H1 (cell line): ENCODE results near the gene AOAH. TPM values are rescaled to one million over a fixed set of nuclear protein-coding genes. Genes with fewer than 3 reads are reported as not detected.

Experiments
- CTCF ChIA-PET: fragments of 300-600 bp; sonication (Branson Sonifier 250); formaldehyde crosslinking; loops from one replicate; lab custom pipeline; 2021; ENCODE audit not compliant: partially characterized antibody; lab: Charles Lee
- POLR2A ChIA-PET: fragments of 300-600 bp; sonication (Branson Sonifier 250); formaldehyde crosslinking; loops from one replicate; lab custom pipeline; 2021; ENCODE audit warnings: inconsistent platforms; ENCODE audit not compliant: partially characterized antibody; lab: Charles Lee
- DNase-seq, 2 experiments: peaks; one replicate each; pipeline versions ENCODE4 v3.0.0 to v3.0.0-alpha.2; 2010 to 2022; ENCODE audit warnings: low spot score in 2 of 2, low read depth in 1 of 2, mixed read lengths in 1 of 2
- FAIRE-seq: peaks from 2 replicates; lab custom pipeline; 2011; peaks lifted over from hg19 to GRCh38; lab: Jason Lieb, UNC
- H2AFZ ChIP-seq: 2 replicates; pipeline ENCODE4 v1.8.1; 2012; ENCODE audit warnings: low read length, inconsistent platforms
- H2AK5ac ChIP-seq: 2 replicates; pipeline ENCODE4 v1.6.1; 2013; ENCODE audit warnings: low read depth, low read length
- H2BK120ac ChIP-seq: replicated peaks from 2 replicates; pipeline ENCODE3; 2013; ENCODE audit warnings: low read depth, low read length, inconsistent platforms
- H2BK12ac ChIP-seq: 2 replicates; pipeline ENCODE4 v1.6.1; 2013; ENCODE audit warnings: low read depth, low read length
- H2BK15ac ChIP-seq: 2 replicates; pipeline ENCODE4 v1.6.1; 2013; ENCODE audit warnings: low read length
- H2BK20ac ChIP-seq: 2 replicates; pipeline ENCODE4 v1.6.1; 2013; ENCODE audit warnings: low read length
- H2BK5ac ChIP-seq: 2 replicates; pipeline ENCODE4 v1.6.1; 2013; ENCODE audit warnings: low read depth, low read length
- H3K14ac ChIP-seq: 2 replicates; pipeline ENCODE4 v1.6.1; 2013; ENCODE audit warnings: inconsistent platforms; ENCODE audit not compliant: insufficient read length
- H3K18ac ChIP-seq: 2 replicates; pipeline ENCODE4 v1.6.1; 2013; ENCODE audit warnings: low read length; ENCODE audit errors: extremely low read depth
- H3K23ac ChIP-seq: 2 replicates; pipeline ENCODE4 v1.6.1; 2013; ENCODE audit warnings: inconsistent platforms; ENCODE audit not compliant: insufficient read length
- H3K23me2 ChIP-seq: 2 replicates; pipeline ENCODE4 v1.6.1; 2013; ENCODE audit warnings: low read depth, low read length
- H3K27ac ChIP-seq: 2 replicates; pipeline ENCODE4 v1.6.1; 2011; ENCODE audit warnings: low read depth, low read length, inconsistent platforms
- H3K27me3 ChIP-seq, 4 experiments: replicated peaks in 1 of 4; 1 replicate in 1 of 4; 2 replicates in 3 of 4; pipeline versions ENCODE4 v1.6.1 to v1.8.1; 2011 to 2013; ENCODE audit warnings: low read length in 3 of 4, mild to moderate bottlenecking in 3 of 4, inconsistent platforms in 2 of 4, mixed read lengths in 2 of 4, moderate library complexity in 1 of 4; ENCODE audit not compliant: control insufficient read depth in 3 of 4, insufficient read depth in 3 of 4; ENCODE audit errors: extremely low read depth in 1 of 4
- H3K36me3 ChIP-seq, 4 experiments: 2 replicates each; pipeline versions ENCODE4 v1.6.1 to v1.8.1; 2011 to 2013; ENCODE audit warnings: mild to moderate bottlenecking in 4 of 4, low read length in 3 of 4, moderate library complexity in 2 of 4, control low read depth in 1 of 4, inconsistent platforms in 1 of 4; ENCODE audit not compliant: insufficient read depth in 4 of 4, control insufficient read depth in 2 of 4
- H3K4ac ChIP-seq: replicated peaks from 2 replicates; pipeline ENCODE3; 2013; ENCODE audit warnings: low read length, low read depth, mixed read lengths, inconsistent platforms; ENCODE audit not compliant: insufficient read length
- H3K4me1 ChIP-seq, 4 experiments: replicated peaks in 1 of 4; 1 replicate in 1 of 4; 2 replicates in 3 of 4; pipeline versions ENCODE4 v1.6.1 to v1.8.1; 2011 to 2013; ENCODE audit warnings: low read length in 3 of 4, inconsistent platforms in 2 of 4, mixed read lengths in 1 of 4; ENCODE audit not compliant: insufficient read depth in 4 of 4, control insufficient read depth in 3 of 4
- H3K4me2 ChIP-seq, 2 experiments: 2 replicates each; pipeline versions ENCODE4 v1.6.1 to v1.8.1; 2011 to 2013; ENCODE audit warnings: low read depth in 2 of 2, low read length in 2 of 2, control low read depth in 1 of 2, inconsistent platforms in 1 of 2, mild to moderate bottlenecking in 1 of 2; ENCODE audit not compliant: insufficient read depth in 1 of 2
- H3K4me3 ChIP-seq, 4 experiments: fragments of 200-600, 300-600 bp in 1 of 4; sonication (generic), shearing (Covaris generic), sonication (Bioruptor Twin) in 1 of 4; 2 replicates each; pipeline versions ENCODE4 v1.5.1 to v1.8.1; 2011 to 2016; ENCODE audit warnings: low read length in 4 of 4, low read depth in 3 of 4, control low read depth in 2 of 4, inconsistent platforms in 2 of 4, mild to moderate bottlenecking in 2 of 4, mixed read lengths in 1 of 4, moderate library complexity in 1 of 4; ENCODE audit not compliant: insufficient read depth in 2 of 4; ENCODE audit errors: extremely low read depth in 1 of 4
- H3K56ac ChIP-seq: replicated peaks from 2 replicates; pipeline ENCODE3; 2013; ENCODE audit warnings: low read depth, mild to moderate bottlenecking, mixed read lengths, low read length, inconsistent platforms; ENCODE audit not compliant: insufficient read length
- H3K79me1 ChIP-seq: 2 replicates; pipeline ENCODE4 v1.6.1; 2013; ENCODE audit warnings: low read depth, low read length, control low read depth
- H3K79me2 ChIP-seq, 2 experiments: 2 replicates each; pipeline versions ENCODE4 v1.6.1 to v1.8.1; 2012 to 2013; ENCODE audit warnings: low read length in 2 of 2, mild to moderate bottlenecking in 2 of 2, inconsistent platforms in 1 of 2; ENCODE audit not compliant: insufficient read depth in 2 of 2, control insufficient read depth in 1 of 2
- H3K9ac ChIP-seq, 4 experiments: replicated peaks in 1 of 4; 1 replicate in 1 of 4; 2 replicates in 3 of 4; pipeline versions ENCODE4 v1.6.1 to v1.8.1; 2011 to 2013; ENCODE audit warnings: low read depth in 3 of 4, low read length in 3 of 4, control low read depth in 2 of 4, mild to moderate bottlenecking in 2 of 4, moderate library complexity in 2 of 4, inconsistent platforms in 1 of 4; ENCODE audit errors: extremely low read depth in 1 of 4
- H3K9me3 ChIP-seq, 2 experiments: 2 replicates each; pipeline versions ENCODE4 v1.6.1 to v1.8.1; 2012 to 2013; ENCODE audit warnings: mild to moderate bottlenecking in 2 of 2, moderate library complexity in 2 of 2, control low read depth in 1 of 2, inconsistent platforms in 1 of 2, low read depth in 1 of 2, low read length in 1 of 2, mixed read lengths in 1 of 2; ENCODE audit not compliant: insufficient read depth in 2 of 2
- H4K20me1 ChIP-seq, 2 experiments: replicated peaks in 1 of 2; 2 replicates each; pipeline versions ENCODE3 to v1.8.1; 2011 to 2013; ENCODE audit warnings: inconsistent platforms in 2 of 2, low read length in 2 of 2, mild to moderate bottlenecking in 1 of 2; ENCODE audit not compliant: insufficient read depth in 2 of 2, control insufficient read depth in 1 of 2
- H4K5ac ChIP-seq: 2 replicates; pipeline ENCODE4 v1.6.1; 2013; ENCODE audit warnings: low read length, low read depth, mixed read lengths, inconsistent platforms; ENCODE audit not compliant: insufficient read length
- H4K8ac ChIP-seq: 2 replicates; pipeline ENCODE4 v1.8.0; 2013; ENCODE audit warnings: mild to moderate bottlenecking, moderate library complexity, low read length, inconsistent platforms; ENCODE audit not compliant: insufficient read depth; ENCODE audit errors: extremely low read depth
- H4K91ac ChIP-seq: replicated peaks from 2 replicates; pipeline ENCODE3; 2013; ENCODE audit warnings: low read length, mixed read lengths, inconsistent platforms; ENCODE audit not compliant: insufficient read length
- EGR1 ChIP-seq: IDR thresholded peaks from 2 replicates; pipeline ENCODE4 v1.6.1; 2011; ENCODE audit warnings: low read depth, low read length, borderline replicate concordance
- POLR2AphosphoS5 ChIP-seq: IDR thresholded peaks from 2 replicates; pipeline ENCODE4 v1.6.1; 2011; ENCODE audit warnings: low read depth, low read length
- SIX5 ChIP-seq: IDR thresholded peaks from 2 replicates; pipeline ENCODE4 v1.6.1; 2011; ENCODE audit warnings: mild to moderate bottlenecking, low read depth, low read length
- TBP ChIP-seq: IDR thresholded peaks from 2 replicates; pipeline ENCODE4 v1.6.1; 2011; ENCODE audit warnings: low read depth, low read length, improper control_type of control experiment
- WGBS, 2 experiments: shearing (Covaris generic) in 1 of 2; methylation state at CpG; one replicate each; pipeline versions ENCODE4 v1.1.6 to v1.1.7; 2013 to 2015; ENCODE audit warnings: low lambda C conversion rate in 2 of 2, mixed read lengths in 2 of 2, inconsistent platforms in 1 of 2, low coverage in 1 of 2, missing lambda C conversion rate in 1 of 2; ENCODE audit not compliant: insufficient replicate concordance in 2 of 2, insufficient coverage in 1 of 2, insufficient read length in 1 of 2; ENCODE audit errors: extremely low coverage in 1 of 2, missing lambda C conversion rate in 1 of 2; 5-methylcytosine and 5-hydroxymethylcytosine counted together
- polyA plus RNA-seq, 7 experiments: library from polyadenylated mRNA; depleted of rRNA in 3 of 7; stranded (reverse) in 5 of 7; unstranded in 2 of 7; fragments of >200 nt in 5 of 7; fragments of 200-250 nt in 2 of 7; gene quantifications; 1 replicate in 5 of 7; 2 replicates in 1 of 7; 4 replicates in 1 of 7; pipeline versions ENCODE4 v1.2.1 to v1.2.3, GENCODE V29; 2011 to 2013; ENCODE audit warnings: missing spikeins in 2 of 7, mixed read lengths in 2 of 7
- total RNA-seq: library from RNA; stranded (reverse); fragmentation: NEBNext Ultra II Directional; extraction: Animal tissue kit (Norgen Biotek cat#: 25700); gene quantifications from 2 replicates; pipeline ENCODE4 v1.2.1, GENCODE V29; 2021

Gene AOAH
- total and polyA plus RNA-seq, 2 of the 8 experiments (the other 6 are each of a cell fraction or from before 2014, with no cell fraction given) = 0.08 TPM; not detected in 1

DNA sequence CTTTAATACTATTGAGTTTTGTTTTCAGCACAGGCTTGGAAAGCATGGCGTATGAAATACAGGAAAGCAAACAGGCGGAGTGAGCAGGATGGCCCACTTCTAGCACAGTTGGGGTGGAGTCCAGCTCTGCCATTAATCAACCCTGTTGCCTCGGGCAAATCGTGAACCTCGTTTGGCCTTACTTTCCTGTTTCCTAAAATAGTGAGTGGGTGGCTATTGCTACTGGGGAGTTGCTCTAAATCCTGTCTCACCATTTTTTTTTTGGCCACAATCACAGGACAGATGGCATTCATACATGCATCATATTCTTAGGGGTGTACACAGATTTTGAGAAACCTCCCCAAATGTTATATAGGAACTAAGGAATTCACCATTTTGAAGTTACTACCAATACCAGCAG lies 176.9 kb downstream of the AOAH start:
- H3K27ac ChIP-seq = no peak overlapping the region
- no peak overlapping the region for H3K23ac ChIP-seq
- no peak overlapping the region for H3K18ac ChIP-seq
- no peak overlapping the region for H2BK120ac ChIP-seq
- no peak overlapping the region for H2AFZ ChIP-seq
- H3K4me1 ChIP-seq = peaks cover 0 to 4% (median 0%) of the 10 kb centered on the region in 4 experiments; a peak in 2 of 7 replicates
- H3K4ac ChIP-seq = no peak overlapping the region
- H3K56ac ChIP-seq = no peak overlapping the region
- FAIRE-seq (no peak), DNase-seq (no peak)
- no peaks in the 10 kb centered on the region for H3K79me2 ChIP-seq
- no peak overlapping the region for H3K9ac ChIP-seq
- H3K4me3 ChIP-seq = no peak overlapping the region
- no peaks in the 10 kb centered on the region; the same call in 1 of the 2 replicates for H3K23me2 ChIP-seq
- ChIA-PET CTCF (interaction anchor here (1.0 kb wide), 2 partner anchors 59 to 106 kb away, joined by 3 to 4 read pairs; no protein-coding TSS in a partner anchor), POLR2A (no interaction called here)
- no peak overlapping the region for H2BK5ac ChIP-seq
- H3K36me3 ChIP-seq = no peaks in the 10 kb centered on the region
- H3K14ac ChIP-seq = no peak overlapping the region
- H2BK12ac ChIP-seq = no peak overlapping the region
- no peaks in the 10 kb centered on the region for H3K79me1 ChIP-seq
- H2AK5ac ChIP-seq = no peak overlapping the region
- no peaks in the 10 kb centered on the region for H3K27me3 ChIP-seq
- no peaks in the 10 kb centered on the region for H4K20me1 ChIP-seq
- H2BK15ac ChIP-seq = no peak overlapping the region
- 96% methylated on average over 5 of the region's 5 CpGs; no CpG with 5 or more reads in 1 of the 2 experiments for WGBS, 2 experiments
- no peaks in the 10 kb centered on the region for H3K9me3 ChIP-seq
- no peak overlapping the region for H3K4me2 ChIP-seq
- H4K8ac ChIP-seq = no peak overlapping the region
- no peak overlapping the region for H2BK20ac ChIP-seq
- no peak overlapping the region for H4K91ac ChIP-seq
- H4K5ac ChIP-seq = no peak overlapping the region
- TF ChIP-seq TBP (no peak), POLR2AphosphoS5 (no peak), EGR1 (no peak), SIX5 (no peak)
